Fibroblast of the conjunctiva (primary cell): ENCODE results near the gene GPHA2.
"Not testable (repeated sequence)": the region's sequence is repeated elsewhere in the genome, so short reads cannot be mapped to it uniquely, and the experiment has no call there.

ENCODE experiments used
- DNase-seq: peaks from one replicate; pipeline ENCODE4 v3.0.0-alpha.2; 2010; ENCODE audit warnings: low read depth

Gene GPHA2, protein sequence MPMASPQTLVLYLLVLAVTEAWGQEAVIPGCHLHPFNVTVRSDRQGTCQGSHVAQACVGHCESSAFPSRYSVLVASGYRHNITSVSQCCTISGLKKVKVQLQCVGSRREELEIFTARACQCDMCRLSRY

GRCh38 chr11:64935359-64936081 is at the start of gene GPHA2:
GPHA2 (minus strand) TSS chr11:64935893; CDS start chr11:64935460, 433 bp downstream.
- no peak for DNase-seq

DNA sequence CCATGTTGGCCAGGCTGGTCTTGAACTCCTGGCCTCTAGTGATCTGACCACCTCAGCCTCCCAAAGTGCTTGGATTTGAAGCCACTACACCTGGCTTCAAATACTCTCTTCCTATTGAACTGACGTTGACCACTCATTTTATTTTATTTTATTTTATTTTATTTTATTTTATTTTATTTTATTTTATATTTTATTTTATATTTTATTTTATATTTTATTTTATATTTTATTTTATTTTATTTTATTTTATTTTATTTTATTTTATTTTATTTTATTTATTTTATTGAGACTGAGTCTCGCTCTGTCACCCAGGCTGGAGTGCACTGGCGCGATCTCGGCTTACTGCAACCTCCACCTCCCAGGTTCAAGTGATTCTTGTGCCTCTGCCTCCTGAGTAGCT is 47.6 kb upstream of the GPHA2 start:
- DNase-seq, result not testable (repeated sequence)

DNA sequence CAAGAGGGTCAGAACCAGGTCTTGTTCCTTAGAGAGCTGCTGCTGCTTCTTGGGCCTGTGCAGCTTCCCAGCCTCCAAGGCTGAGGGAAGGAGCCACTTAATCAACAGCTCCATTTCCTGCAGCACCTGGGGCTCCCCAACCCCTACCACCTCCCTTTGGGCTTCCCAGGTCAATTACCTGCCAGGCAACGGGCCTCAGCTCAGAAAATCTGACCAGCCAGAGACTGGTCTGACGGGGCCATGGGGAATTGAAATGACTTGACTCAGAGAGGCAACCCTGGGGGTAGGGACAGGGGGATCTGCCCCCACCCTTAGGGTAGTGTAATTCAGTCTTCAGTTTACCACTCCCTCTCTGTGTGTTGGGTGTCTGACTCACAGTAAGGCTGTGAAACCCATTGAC is 41.0 kb upstream of the GPHA2 start:
- DNase-seq, result no peak

GRCh38 chr11:64974124-64974523 is 38.4 kb upstream of the GPHA2 start:
- DNase-seq, result no peak

DNA sequence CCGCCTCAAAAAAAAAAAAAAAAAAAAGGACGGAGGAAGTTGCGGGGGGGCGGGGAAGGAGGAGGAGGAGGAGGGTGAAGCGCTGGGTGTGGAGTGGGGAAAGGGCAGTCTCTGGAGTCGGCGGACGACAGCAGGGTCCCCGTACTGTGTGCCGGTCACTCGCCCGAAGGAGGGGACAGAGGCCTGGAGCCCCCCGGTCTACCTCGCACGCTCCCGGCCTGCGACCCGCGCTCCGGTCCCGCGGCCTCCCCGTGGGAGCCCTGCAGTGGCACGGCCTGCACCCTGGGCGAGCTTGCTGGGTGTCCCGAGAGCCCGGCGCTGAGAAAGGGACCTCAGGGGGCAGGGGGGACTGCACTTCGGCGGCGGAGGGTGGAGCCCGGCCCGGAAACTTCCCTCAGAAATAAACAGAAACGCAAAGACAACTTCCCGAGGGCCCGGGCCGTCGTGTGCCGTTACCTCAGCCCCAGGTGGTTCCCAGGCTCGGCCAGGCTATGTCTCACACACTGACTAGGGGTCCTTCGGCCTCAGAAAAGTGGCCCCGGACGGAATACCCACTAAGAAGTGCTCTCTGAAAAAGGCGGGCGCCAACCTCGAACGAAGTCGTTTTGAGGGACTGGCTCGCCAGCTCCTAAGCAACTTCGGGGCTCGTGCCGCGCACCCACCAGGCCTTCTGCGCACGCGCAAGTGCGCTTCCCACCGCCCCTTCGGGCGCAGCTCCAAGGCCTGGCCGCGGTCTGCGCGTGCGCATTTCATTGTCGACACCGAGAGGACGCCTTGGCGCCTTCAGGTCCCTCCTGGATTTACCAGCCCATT is 35.9 kb upstream of the GPHA2 start, which contains the start of gene MAJIN:
MAJIN (minus strand) TSS at position 688 of the 813 bp plus-strand sequence. CDS start 12,703 bp downstream, outside the sequence.
- peak; percentile 55 for DNase-seq

GRCh38 chr11:64970731-64971151 is 35.0 kb upstream of the GPHA2 start:
- no peak for DNase-seq

- DNase-seq, result no peak
Observed at GRCh38 chr11:64969209-64969608, 33.5 kb upstream of the GPHA2 start.

GRCh38 chr11:64967375-64967774 is 31.7 kb upstream of the GPHA2 start:
- DNase-seq, result no peak

DNA sequence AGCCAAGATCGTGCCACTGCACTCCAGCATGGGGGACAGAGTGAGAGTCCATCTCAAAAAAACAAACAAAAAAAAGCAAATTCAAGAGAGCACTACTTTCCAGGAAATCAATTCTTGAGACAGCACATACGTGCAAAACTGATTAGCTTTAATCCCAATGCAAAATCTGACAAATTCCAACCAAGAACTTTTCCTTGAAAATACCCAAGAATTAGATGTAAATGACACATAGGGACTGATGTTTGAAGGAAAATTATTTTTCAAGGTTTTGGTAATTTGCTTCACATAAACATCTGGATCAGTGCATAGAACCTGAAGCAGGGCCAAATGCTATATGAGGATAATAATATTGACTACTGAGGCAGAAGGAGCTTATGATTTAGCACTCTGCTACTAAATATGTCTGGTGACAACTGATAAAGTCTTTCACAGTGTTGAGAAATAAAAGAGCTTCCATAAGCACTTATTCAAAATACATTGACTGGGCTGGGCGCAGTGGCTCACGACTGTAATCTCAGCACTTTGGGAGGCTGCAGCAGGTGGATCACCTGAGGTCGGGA is 27.5 kb upstream of the GPHA2 start:
- no peak for DNase-seq

GRCh38 chr11:64960719-64961118 is 25.0 kb upstream of the GPHA2 start:
- DNase-seq, result no peak

DNA sequence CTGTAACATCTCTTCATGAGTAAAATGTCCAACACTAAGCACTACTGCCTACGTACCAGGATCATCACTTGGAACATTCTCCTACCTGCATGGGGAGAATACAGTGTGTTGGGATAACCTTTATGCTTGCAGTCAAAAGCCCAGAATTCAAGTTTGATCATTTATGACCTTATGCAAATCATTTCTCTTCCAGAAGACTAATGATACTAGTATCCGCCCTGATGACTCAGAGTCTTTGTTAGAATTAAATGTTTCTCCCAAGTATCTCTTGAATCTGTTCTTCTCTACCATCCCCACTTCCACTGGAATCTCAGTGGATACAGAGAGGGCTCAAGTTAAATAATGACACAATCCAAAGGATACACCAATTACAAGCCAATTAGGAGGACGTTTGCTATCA is 23.8 kb upstream of the GPHA2 start:
- no peak for DNase-seq

- no peak for DNase-seq
Observed at GRCh38 chr11:64954201-64954600, 18.5 kb upstream of the GPHA2 start.

DNA sequence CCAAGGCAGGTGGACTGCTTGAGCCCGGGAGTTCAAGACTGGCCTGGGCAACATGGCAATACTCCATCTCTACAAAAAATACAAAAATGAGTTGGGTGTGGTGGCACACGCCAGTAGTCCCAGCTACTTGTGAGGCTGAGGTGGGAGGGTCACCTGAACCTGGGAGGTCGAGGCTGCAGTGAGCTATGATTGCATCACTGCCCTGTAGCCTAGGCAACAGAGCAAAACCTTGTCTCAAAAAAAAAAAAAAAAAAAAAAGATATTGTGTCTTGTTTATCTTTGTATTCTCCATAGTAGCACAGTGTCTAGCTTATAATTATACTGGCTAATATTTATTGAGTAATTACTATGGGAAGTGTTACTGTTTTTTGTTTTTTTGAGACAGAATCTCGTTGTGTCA is 15.8 kb upstream of the GPHA2 start:
- DNase-seq, result no peak

- no peak for DNase-seq
Observed at GRCh38 chr11:64947208-64947814, 11.6 kb upstream of the GPHA2 start.

GRCh38 chr11:64936539-64936938 is 846 bp upstream of the GPHA2 start:
- no peak for DNase-seq

DNA sequence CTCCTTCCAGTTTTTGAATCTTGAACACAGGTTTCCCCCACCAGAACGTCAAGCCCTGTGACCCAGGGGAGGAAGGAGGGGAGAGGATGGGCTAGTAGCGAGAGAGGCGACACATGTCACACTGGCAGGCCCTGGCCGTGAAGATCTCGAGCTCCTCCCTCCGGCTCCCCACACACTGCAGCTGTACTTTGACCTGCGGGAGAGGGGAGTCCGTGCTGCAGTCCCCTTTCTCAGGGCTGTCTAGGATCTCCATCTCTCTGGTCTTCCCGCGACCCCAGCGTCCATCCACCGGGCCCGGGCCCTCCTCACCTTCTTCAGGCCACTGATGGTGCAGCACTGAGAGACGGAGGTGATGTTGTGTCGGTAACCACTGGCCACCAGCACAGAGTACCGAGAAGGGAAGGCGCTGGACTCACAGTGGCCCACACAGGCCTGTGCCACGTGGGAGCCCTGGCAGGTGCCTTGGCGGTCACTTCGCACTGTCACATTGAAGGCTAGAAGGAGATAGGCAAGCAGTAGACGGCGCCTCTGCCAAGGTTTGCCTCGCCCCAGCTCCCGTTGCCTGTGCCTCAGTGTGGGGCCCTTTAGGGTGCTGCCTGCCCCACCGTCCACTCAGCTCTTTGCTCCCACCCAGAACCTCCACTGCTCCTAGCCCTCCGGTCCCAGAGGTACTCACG is 873 bp downstream of the GPHA2 start:
- no peak for DNase-seq

GRCh38 chr11:64933935-64934681 is 1.6 kb downstream of the GPHA2 start:
- no peak for DNase-seq

- no peak for DNase-seq
Observed at GRCh38 chr11:64933213-64933934, 2.3 kb downstream of the GPHA2 start.

DNA sequence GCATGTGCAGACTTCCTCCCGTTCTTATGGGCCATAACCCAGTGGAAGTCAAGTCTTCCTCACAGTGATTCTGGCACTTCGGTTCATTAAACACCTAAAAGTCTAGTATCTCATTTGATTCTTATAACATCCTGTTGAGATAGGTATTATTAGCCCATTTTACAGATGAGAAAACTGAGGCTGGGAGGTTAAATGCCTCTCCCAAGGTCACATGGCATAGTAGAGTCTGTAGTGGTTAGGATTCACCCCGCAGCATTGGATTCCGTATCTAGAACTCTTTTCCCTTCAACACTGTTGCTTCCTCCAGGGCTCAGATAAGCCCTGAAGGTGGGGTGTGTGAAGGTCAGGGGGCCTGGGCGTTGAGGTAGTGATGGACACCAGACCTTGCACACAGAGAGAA is 3.4 kb downstream of the GPHA2 start:
- no peak for DNase-seq

DNA sequence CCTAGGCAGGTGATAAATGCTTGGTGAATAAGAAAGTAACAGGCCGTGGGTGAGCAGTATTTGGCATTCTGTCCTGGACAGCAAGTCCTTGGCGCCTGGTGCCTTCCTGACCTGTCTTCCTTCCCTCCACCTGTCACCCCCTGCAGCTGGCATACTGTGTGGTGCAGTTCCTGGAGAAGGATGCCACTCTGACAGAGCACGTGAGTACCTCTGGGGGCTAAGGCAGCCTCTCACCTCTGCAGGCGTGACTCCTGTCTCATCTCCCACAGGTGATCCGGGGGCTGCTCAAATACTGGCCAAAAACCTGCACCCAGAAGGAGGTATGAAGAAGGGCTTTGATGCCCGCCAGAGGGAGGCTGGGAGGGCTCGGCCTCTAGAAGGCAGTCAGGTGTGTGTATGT is 4.4 kb downstream of the GPHA2 start:
- DNase-seq, result no peak
